BJ (cell line): ENCODE measurements around the gene DCTN5. TPM values are rescaled to one million over a fixed set of nuclear protein-coding genes. Genes with fewer than 3 reads are reported as not detected.

ENCODE experiments used
- CTCF ChIA-PET: fragments of 350-600 bp; formaldehyde crosslinking; extraction: SDS; loops from one replicate; lab custom pipeline; 2021; ENCODE audit warnings: antibody characterized with exemption, inconsistent platforms; lab: Yijun Ruan, JAX
- POLR2A ChIA-PET: fragments of 300-600 bp; sonication (Branson Sonifier 250); formaldehyde crosslinking; extraction: SDS; loops from one replicate; lab custom pipeline; 2021; ENCODE audit warnings: antibody characterized with exemption; lab: Charles Lee
- DNase-seq: peaks from one replicate; pipeline ENCODE4 v3.0.0-alpha.2; 2011; ENCODE audit warnings: low read depth
- H3K27me3 ChIP-seq: 2 replicates; pipeline ENCODE4 v1.6.0; 2011; ENCODE audit warnings: low read length; ENCODE audit not compliant: control insufficient read depth, insufficient read depth
- H3K36me3 ChIP-seq: 2 replicates; pipeline ENCODE4 v1.5.1; 2011; ENCODE audit warnings: low read length; ENCODE audit not compliant: control insufficient read depth, insufficient read depth
- H3K4me3 ChIP-seq: 2 replicates; pipeline ENCODE4 v1.5.1; 2011; ENCODE audit warnings: low read depth, mild to moderate bottlenecking, control low read depth, low read length
- CTCF ChIP-seq: IDR thresholded peaks from 2 replicates; pipeline ENCODE4 v1.5.1; 2011; ENCODE audit warnings: low read depth, mild to moderate bottlenecking, control low read depth, inconsistent platforms, low read length, moderate library complexity; ENCODE audit not compliant: insufficient read depth
- polyA plus RNA-seq: library from polyadenylated mRNA; depleted of rRNA; stranded (reverse); fragments of >200 nt; gene quantifications from 2 replicates; pipeline ENCODE4 v1.2.3, GENCODE V29; 2011

The DCTN5 gene
- polyA plus RNA-seq, 1 experiment, result 54.0 TPM

- no peak for TF ChIP-seq CTCF
- Histone ChIP-seq H3K4me3 (no peak overlapping the region), H3K27me3 (no peaks in the 10 kb centered on the region), H3K36me3 (peaks cover 16% of the 10 kb centered on the region)
- peak; percentile 50 for DNase-seq
- CTCF ChIA-PET, result interaction anchor here (0.6 to 3.1 kb wide), 2 partner anchors 9 to 881 kb away, joined by 3 to 12 read pairs; partner anchors contain the start of gene PLK1
- POLR2A ChIA-PET, result no interaction called here
Observed at GRCh38 chr16:23670137-23670776, 29.0 kb downstream of the DCTN5 start.

- Histone ChIP-seq H3K27me3 (no peaks in the 10 kb centered on the region), H3K4me3 (no peak overlapping the region), H3K36me3 (peaks cover 8% of the 10 kb centered on the region; the same call in 1 of the 2 replicates)
- ChIA-PET POLR2A (interaction anchor here (0.6 kb wide), 1 partner anchor 32 kb away, joined by 3 read pairs; no protein-coding TSS in a partner anchor), CTCF (no interaction called here)
- TF ChIP-seq CTCF, result no peak
- no peak for DNase-seq
Observed at GRCh38 chr16:23673971-23674614, 32.8 kb downstream of the DCTN5 start.

- Histone ChIP-seq H3K36me3 (peaks cover 5% of the 10 kb centered on the region; the same call in 1 of the 2 replicates), H3K27me3 (no peaks in the 10 kb centered on the region), H3K4me3 (no peak overlapping the region)
- CTCF ChIA-PET, result interaction anchor here (0.8 to 1.8 kb wide), 4 partner anchors 11 to 50 kb away, joined by 3 to 7 read pairs (median 4); no protein-coding TSS in a partner anchor
- DNase-seq, result no peak
- POLR2A ChIA-PET, result no interaction called here
- no peak for TF ChIP-seq CTCF
Observed at GRCh38 chr16:23676924-23677480, 35.7 kb downstream of the DCTN5 start.

- H3K27me3 ChIP-seq, result no peaks in the 10 kb centered on the region
- peaks cover 8% of the 10 kb centered on the region for H3K36me3 ChIP-seq
- ChIA-PET POLR2A (no interaction called here), CTCF (interaction anchor here (0.8 to 2.3 kb wide), 8 partner anchors 10 to 49 kb away, joined by 3 to 12 read pairs (median 4); no protein-coding TSS in a partner anchor)
- DNase-seq, result peak; percentile 35
- H3K4me3 ChIP-seq, result peak within 1 kb of the TSS; percentile 50
- TF ChIP-seq CTCF, result peak; percentile 60
Observed at GRCh38 chr16:23678430-23679273, 37.4 kb downstream of the DCTN5 start, which contains the start of gene PLK1. TSS of gene PLK1 (plus strand) at chr16:23678889. CDS start at chr16:23678933, 44 bp downstream.
